ENCODE measurements around the gene IGFN1. TPM values are rescaled to one million over a fixed set of nuclear protein-coding genes. Genes with fewer than 3 reads are reported as not detected.

The IGFN1 gene
- total RNA-seq, 4 donors from 2014 or later, result 0.14 TPM; not detected in 3

DNA sequence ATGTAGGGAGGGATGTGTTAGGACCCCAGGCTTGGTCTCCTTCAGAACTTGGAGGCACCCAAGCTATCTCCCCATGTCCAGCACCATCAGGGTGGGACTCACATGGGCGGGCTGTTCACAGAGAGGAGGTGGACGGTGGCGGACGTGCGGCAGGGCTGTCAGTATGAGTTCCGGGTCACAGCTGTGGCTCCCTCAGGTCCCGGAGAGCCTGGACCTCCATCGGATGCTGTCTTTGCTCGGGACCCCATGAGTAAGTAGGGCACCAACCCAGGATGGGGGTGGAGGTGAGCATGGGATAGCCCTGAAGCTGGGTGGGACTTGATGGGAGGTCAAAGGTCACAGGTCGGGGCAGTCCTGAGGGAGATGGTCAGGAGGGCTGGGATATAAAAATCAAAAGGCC lies 27.8 kb downstream of the IGFN1 start:
- Histone ChIP-seq H3K4me1 (peaks cover 0 to 7% (median 0%) of the 10 kb centered on the region in 4 donors), H3K36me3 (no peaks in the 10 kb centered on the region), H3K4me3 (no peak overlapping the region), H3K9me3 (no peaks in the 10 kb centered on the region), H3K27me3 (no peaks in the 10 kb centered on the region), H3K27ac (no peak overlapping the region)
- 33 to 83% methylated on average over 1 to 10 of the region's 10 CpGs for WGBS, 2 donors (ENCODE audit: low coverage in 1 of 2)
- no peak for TF ChIP-seq EP300 (IDR thresholded peaks at IDR 0.05; ENCODE audit: low read depth)
- TF ChIP-seq, protein P1, sequence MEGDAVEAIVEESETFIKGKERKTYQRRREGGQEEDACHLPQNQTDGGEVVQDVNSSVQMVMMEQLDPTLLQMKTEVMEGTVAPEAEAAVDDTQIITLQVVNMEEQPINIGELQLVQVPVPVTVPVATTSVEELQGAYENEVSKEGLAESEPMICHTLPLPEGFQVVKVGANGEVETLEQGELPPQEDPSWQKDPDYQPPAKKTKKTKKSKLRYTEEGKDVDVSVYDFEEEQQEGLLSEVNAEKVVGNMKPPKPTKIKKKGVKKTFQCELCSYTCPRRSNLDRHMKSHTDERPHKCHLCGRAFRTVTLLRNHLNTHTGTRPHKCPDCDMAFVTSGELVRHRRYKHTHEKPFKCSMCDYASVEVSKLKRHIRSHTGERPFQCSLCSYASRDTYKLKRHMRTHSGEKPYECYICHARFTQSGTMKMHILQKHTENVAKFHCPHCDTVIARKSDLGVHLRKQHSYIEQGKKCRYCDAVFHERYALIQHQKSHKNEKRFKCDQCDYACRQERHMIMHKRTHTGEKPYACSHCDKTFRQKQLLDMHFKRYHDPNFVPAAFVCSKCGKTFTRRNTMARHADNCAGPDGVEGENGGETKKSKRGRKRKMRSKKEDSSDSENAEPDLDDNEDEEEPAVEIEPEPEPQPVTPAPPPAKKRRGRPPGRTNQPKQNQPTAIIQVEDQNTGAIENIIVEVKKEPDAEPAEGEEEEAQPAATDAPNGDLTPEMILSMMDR (IDR thresholded peaks at IDR 0.05), result no peak
- TF ChIP-seq POLR2AphosphoS5 (IDR thresholded peaks at IDR 0.05), result no peak
- no peak for TF ChIP-seq POLR2A (IDR thresholded peaks at IDR 0.05)
- DNase-seq, result no peak
- in situ Hi-C loops (cut with MboI; ENCODE audit: low pct_ligation_motif_present in 1 of 4, low pct_unique_long_range_greater_than_20kb in 1 of 4, low sequenced_read_pairs in 3 of 4) (no loop called here), intact Hi-C loops (cut with DNase I; ENCODE audit: low total_unique reads) (no loop called here)

GRCh38 chr1:201219481-201220387 lies 29.1 kb downstream of the IGFN1 start:
- Histone ChIP-seq H3K4me3 (no peak overlapping the region), H3K36me3 (no peaks in the 10 kb centered on the region), H3K27ac (no peak overlapping the region), H3K9me3 (no peaks in the 10 kb centered on the region), H3K4me1 (peaks cover 0 to 7% (median 0%) of the 10 kb centered on the region in 4 donors), H3K27me3 (no peaks in the 10 kb centered on the region)
- 81 to 96% methylated on average over 4 to 7 of the region's 7 CpGs for WGBS, 2 donors (ENCODE audit: low coverage in 1 of 2)
- TF ChIP-seq POLR2AphosphoS5 (IDR thresholded peaks at IDR 0.05), result no peak
- TF ChIP-seq, protein P1 (IDR thresholded peaks at IDR 0.05), result no peak
- TF ChIP-seq POLR2A (IDR thresholded peaks at IDR 0.05), result no peak
- no peak for TF ChIP-seq EP300 (IDR thresholded peaks at IDR 0.05; ENCODE audit: low read depth)
- no peak for DNase-seq
- intact Hi-C loops (cut with DNase I; ENCODE audit: low total_unique reads), result loop anchor here (10.0 kb wide), 1 partner anchor 245 kb away; no protein-coding TSS in a partner anchor
- in situ Hi-C loops (cut with MboI; ENCODE audit: low pct_ligation_motif_present in 1 of 4, low pct_unique_long_range_greater_than_20kb in 1 of 4, low sequenced_read_pairs in 3 of 4), result loop anchor here in 1 of 4 donors (10.0 kb wide), 1 partner anchor 75 kb away; no protein-coding TSS in a partner anchor

DNA sequence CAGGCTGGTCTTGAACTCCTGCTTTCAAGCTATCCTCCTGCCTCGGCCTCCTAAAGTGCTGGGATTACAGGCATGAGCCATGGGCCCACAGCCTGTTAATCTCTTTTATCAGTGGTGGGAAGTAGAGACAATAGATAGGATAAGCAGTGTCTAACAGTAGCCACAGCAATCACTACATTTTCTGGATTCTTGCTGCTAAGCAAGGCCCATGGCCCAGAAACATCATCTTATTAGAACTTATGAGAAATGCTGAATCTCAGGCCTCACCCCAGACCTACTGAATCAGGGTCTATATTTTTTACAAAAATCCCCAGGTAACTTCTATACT lies 29.7 kb downstream of the IGFN1 start:
- intact Hi-C loops (cut with DNase I; ENCODE audit: low total_unique reads), result loop anchor here (10.0 kb wide), 1 partner anchor 246 kb away; no protein-coding TSS in a partner anchor
- TF ChIP-seq, protein P1 (IDR thresholded peaks at IDR 0.05), result no peak
- no peak for TF ChIP-seq EP300 (IDR thresholded peaks at IDR 0.05; ENCODE audit: low read depth)
- TF ChIP-seq POLR2AphosphoS5 (IDR thresholded peaks at IDR 0.05), result no peak
- TF ChIP-seq POLR2A (IDR thresholded peaks at IDR 0.05), result no peak
- Histone ChIP-seq H3K27ac (no peak overlapping the region), H3K9me3 (no peaks in the 10 kb centered on the region), H3K27me3 (no peaks in the 10 kb centered on the region), H3K4me3 (no peak overlapping the region), H3K36me3 (no peaks in the 10 kb centered on the region), H3K4me1 (peaks cover 0 to 7% (median 0%) of the 10 kb centered on the region in 4 donors)
- in situ Hi-C loops (cut with MboI; ENCODE audit: low pct_ligation_motif_present in 1 of 4, low pct_unique_long_range_greater_than_20kb in 1 of 4, low sequenced_read_pairs in 3 of 4), result loop anchor here in 1 of 4 donors (10.0 kb wide), 1 partner anchor 76 kb away; no protein-coding TSS in a partner anchor
- WGBS, 2 donors (ENCODE audit: low coverage in 1 of 2), result 80% methylated on average over 1 of the region's 1 CpG; no CpG with 5 or more reads in 1 of the 2 donors
- no peak for DNase-seq

GRCh38 chr1:201221201-201221846 lies 30.7 kb downstream of the IGFN1 start:
- Histone ChIP-seq H3K4me3 (no peak overlapping the region), H3K27me3 (no peaks in the 10 kb centered on the region), H3K4me1 (peaks cover 0 to 7% (median 0%) of the 10 kb centered on the region in 4 donors), H3K36me3 (no peaks in the 10 kb centered on the region), H3K27ac (no peak overlapping the region), H3K9me3 (no peaks in the 10 kb centered on the region)
- intact Hi-C loops (cut with DNase I; ENCODE audit: low total_unique reads), result loop anchor here (10.0 kb wide), 1 partner anchor 247 kb away; no protein-coding TSS in a partner anchor
- in situ Hi-C loops (cut with MboI; ENCODE audit: low pct_ligation_motif_present in 1 of 4, low pct_unique_long_range_greater_than_20kb in 1 of 4, low sequenced_read_pairs in 3 of 4), result loop anchor here in 1 of 4 donors (10.0 kb wide), 1 partner anchor 77 kb away; no protein-coding TSS in a partner anchor
- WGBS, 2 donors (ENCODE audit: low coverage in 1 of 2), result 85 to 93% methylated on average over 1 to 10 of the region's 10 CpGs
- TF ChIP-seq POLR2A (IDR thresholded peaks at IDR 0.05) (no peak), POLR2AphosphoS5 (IDR thresholded peaks at IDR 0.05) (no peak), EP300 (IDR thresholded peaks at IDR 0.05; ENCODE audit: low read depth) (no peak)
- TF ChIP-seq, protein P1 (IDR thresholded peaks at IDR 0.05), result no peak
- DNase-seq, result no peak

Data from transverse colon (tissue), 4 donors.